ENCODE measurements around the gene CTSE. TPM values are rescaled to one million over a fixed set of nuclear protein-coding genes. Genes with fewer than 3 reads are reported as not detected.

CTSE gene
- total and polyA plus RNA-seq, 2 donors (not counting 1 experiment from before 2014, with no cell fraction given), result not detected

DNA sequence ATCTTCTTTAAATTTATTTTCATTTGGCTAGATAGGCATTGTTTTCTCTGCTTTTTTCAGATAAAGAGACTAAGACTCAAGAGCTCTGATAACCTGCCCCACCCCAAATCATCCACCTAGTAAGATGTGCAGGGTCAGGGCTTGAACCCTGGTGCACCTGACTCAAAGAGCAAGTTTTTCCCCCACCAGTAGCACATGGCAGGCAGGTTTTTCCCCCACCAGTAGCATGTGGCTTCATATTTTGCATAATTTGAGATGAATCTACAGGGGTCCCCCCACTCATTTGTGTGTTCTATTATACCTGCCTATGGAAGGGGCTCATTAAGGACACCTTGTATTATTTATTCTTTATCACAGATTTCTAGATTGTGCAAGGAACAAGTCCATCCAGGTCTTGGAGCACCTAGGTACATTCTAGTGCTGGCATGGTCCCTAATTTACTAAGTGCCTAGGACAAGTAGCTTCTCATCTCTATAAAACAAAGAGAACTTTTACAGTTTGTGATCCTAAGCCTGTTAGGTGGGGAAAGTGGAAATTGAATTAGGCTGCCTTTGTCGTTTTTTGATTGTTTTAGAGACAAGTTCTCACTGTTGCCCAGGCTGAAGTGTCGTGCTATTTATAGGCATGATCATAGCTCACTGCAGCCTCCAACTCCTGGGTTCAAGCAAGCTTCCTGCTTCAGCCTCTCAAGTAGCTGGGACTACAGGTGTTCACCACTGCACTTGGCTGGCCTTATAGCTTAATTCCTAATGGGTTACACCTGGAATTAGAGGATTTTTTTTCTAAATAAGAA lies 13.2 kb upstream of the CTSE start:
- Histone ChIP-seq H3K27me3 (replicated peaks in 1 of 4; ENCODE audit: control extremely low read depth in 1 of 4, control insufficient read depth in 3 of 4, insufficient read depth in 4 of 4, low read length in 3 of 4) (no peaks in the 10 kb centered on the region), H3K4me3 (ENCODE audit: control extremely low read depth in 1 of 5, extremely low read depth in 1 of 5, insufficient read depth in 1 of 5, low read depth in 2 of 5, low read length in 4 of 5) (peak overlapping the region in 4 of 5 experiments; percentile 0 to 34 (median 14)), H3K9me3 (ENCODE audit: control extremely low read depth in 1 of 3, control insufficient read depth in 2 of 3, insufficient read depth in 1 of 3, low read length in 2 of 3) (no peaks in the 10 kb centered on the region), H2AFZ (ENCODE audit: insufficient read depth, low read depth, low read length, poor library complexity, severe bottlenecking) (no peak overlapping the region), H3K27ac (ENCODE audit: low read length in 2 of 2) (peak overlapping the region; percentile 72 to 82), H3K9ac (ENCODE audit: low read length) (peak overlapping the region; percentile 29), H4K20me1 (ENCODE audit: control insufficient read depth, insufficient read depth, low read length, poor library complexity, severe bottlenecking) (no peaks in the 10 kb centered on the region), H3K36me3 (replicated peaks in 1 of 2; ENCODE audit: control extremely low read depth in 1 of 2, control insufficient read depth in 1 of 2, extremely low read depth in 1 of 2, insufficient read depth in 2 of 2, low read length in 1 of 2) (no peaks in the 10 kb centered on the region), H3K4me1 (ENCODE audit: control insufficient read depth in 2 of 2, insufficient read depth in 2 of 2, low read length in 2 of 2) (peaks cover 86 to 89% of the 10 kb centered on the region in 2 donors), H3K79me2 (ENCODE audit: control insufficient read depth, insufficient read depth, low read length) (peaks cover 87% of the 10 kb centered on the region), H3K4me2 (replicated peaks; ENCODE audit: low read depth, low read length, poor library complexity, severe bottlenecking) (peak overlapping the region; percentile 75)
- DNase-seq (peak; percentile 57), ATAC-seq (ENCODE audit: low read depth) (peak; percentile 22)
- WGBS (ENCODE audit: insufficient coverage), result 0% methylated on average over 2 of the region's 2 CpGs
- TF ChIP-seq EZH2 (IDR thresholded peaks at IDR 0.05; ENCODE audit: borderline replicate concordance, insufficient read depth, low read depth, low read length, poor library complexity, severe bottlenecking) (no peak), CTCF (IDR thresholded peaks at IDR 0.05) (no peak)
- CTCF ChIA-PET, result interaction anchor here (0.6 to 15.2 kb wide), 9 partner anchors 9 to 117 kb away, joined by 3 to 682 read pairs (median 4); no protein-coding TSS in a partner anchor
- peak overlapping the region; percentile 83 for H3K4me3 Mint-ChIP-seq
- peaks cover 92% of the 10 kb centered on the region for H3K4me1 Mint-ChIP-seq
- no peaks in the 10 kb centered on the region for H3K9me3 Mint-ChIP-seq (ENCODE audit: insufficient read depth)
- peak overlapping the region; percentile 90 for H3K27ac Mint-ChIP-seq
- H3K27me3 Mint-ChIP-seq, result no peaks in the 10 kb centered on the region
- POLR2A ChIA-PET, result interaction anchor here (0.6 to 1.0 kb wide), 4 partner anchors 8 to 57 kb away, joined by 4 to 16 read pairs (median 5); no protein-coding TSS in a partner anchor
- intact Hi-C loops (cut with micrococcal nuclease), result loop anchor here (2.0 kb wide), 1 partner anchor 14 kb away; no protein-coding TSS in a partner anchor

All from B cell (primary cell).